Thyroid gland (tissue), 4 donors: ENCODE data around the gene CHCHD6. TPM values are rescaled to one million over a fixed set of nuclear protein-coding genes. Genes with fewer than 3 reads are reported as not detected.

Source experiments
- DNase-seq, 2 donors: peaks; one replicate each; pipeline ENCODE4 v3.0.0-alpha.2; 2019
- H3K27ac ChIP-seq, 3 donors: fragments of 200-600 bp; sonication (generic); 1 replicate in 2 of 3; 2 replicates in 1 of 3; pipeline ENCODE4 v1.5.1; 2016 to 2019; ENCODE audit warnings: mild to moderate bottlenecking in 1 of 3, moderate library complexity in 1 of 3
- H3K27me3 ChIP-seq: fragments of 200-600 bp; sonication (generic); one replicate; pipeline ENCODE4 v1.5.1; 2019
- H3K36me3 ChIP-seq, 2 donors: fragments of 200-600 bp; sonication (generic); one replicate each; pipeline ENCODE4 v1.5.1; 2016 to 2019
- H3K4me1 ChIP-seq, 2 donors: fragments of 200-600 bp; sonication (generic); one replicate each; pipeline ENCODE4 v1.5.1; 2017 to 2019
- H3K4me3 ChIP-seq, 3 donors: fragments of 200-600 bp; sonication (generic); replicated peaks in 1 of 3; 1 replicate in 2 of 3; 2 replicates in 1 of 3; pipeline ENCODE4 v1.5.1; 2016; ENCODE audit warnings: mild to moderate bottlenecking in 1 of 3
- H3K9me3 ChIP-seq: fragments of 200-600 bp; sonication (generic); one replicate; pipeline ENCODE4 v1.5.1; 2017
- POLR2A ChIP-seq, 2 donors: fragments of 450-650 bp; IDR thresholded peaks; one replicate each; pipeline ENCODE4 v1.6.1; 2017; ENCODE audit warnings: antibody characterized with exemption in 2 of 2, mild to moderate bottlenecking in 2 of 2, moderate library complexity in 1 of 2
- WGBS, 2 donors: methylation state at CpG; one replicate each; pipeline ENCODE4 v1.1.5; 2017; 5-methylcytosine and 5-hydroxymethylcytosine counted together
- intact Hi-C: fragments of 100-400 bp; cut with DNase I; formaldehyde crosslinking; loops from one replicate; pipeline ENCODE4 v1.15.1; 2023
- total RNA-seq, 4 donors: library from RNA; depleted of rRNA; stranded (reverse); fragments of >200 nt; gene quantifications; one replicate each; pipeline ENCODE4 v1.2.3, GENCODE V29; 2016
- TF ChIP-seq, protein P1 (sequence below), 6 experiments: fragments of 200-600 bp in 3 of 6; fragments of 450-650 bp in 3 of 6; sonication (generic) in 3 of 6; IDR thresholded peaks; one replicate each; pipeline ENCODE4 v1.5.1; 2016 to 2019; ENCODE audit warnings: antibody characterized with exemption in 6 of 6, mild to moderate bottlenecking in 2 of 6, inconsistent platforms in 1 of 6, moderate library complexity in 1 of 6

Gene CHCHD6
- total RNA-seq, 4 donors from 2014 or later, result 22.9 to 27.8 (median 24.4) TPM

DNA sequence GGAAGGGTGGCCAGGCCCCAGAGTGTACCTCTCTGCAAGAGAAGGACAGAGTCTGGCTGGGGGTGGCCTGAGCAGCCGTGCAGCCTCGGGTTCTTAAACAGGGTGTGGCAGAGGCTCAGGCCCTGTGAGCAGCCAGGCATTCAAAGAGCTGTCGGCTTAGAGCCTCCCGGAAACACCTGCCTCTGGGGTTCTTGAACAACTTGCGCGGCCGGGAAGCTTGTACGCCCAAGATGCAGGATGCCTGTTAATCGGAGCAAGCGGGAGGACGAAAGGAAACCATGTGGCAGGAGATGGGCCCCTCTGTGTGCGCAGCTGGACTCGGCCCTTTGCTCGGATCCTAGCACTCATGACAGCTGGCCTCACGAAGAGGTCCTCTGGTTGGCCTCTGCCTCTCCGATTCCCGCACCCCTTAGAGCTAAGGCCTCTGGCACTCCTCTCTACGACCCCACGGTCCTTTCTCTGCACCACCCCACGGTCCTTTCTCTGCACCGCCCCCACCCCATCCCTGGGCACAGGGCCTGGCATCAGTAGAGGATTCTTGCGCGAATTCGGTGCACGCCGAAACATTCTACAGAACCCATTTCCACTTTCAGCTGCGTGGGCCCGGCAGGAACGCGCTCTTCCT is 25.2 kb upstream of the CHCHD6 start:
- intact Hi-C loops, result loop anchor here (5.0 kb wide), 2 partner anchors 303 to 778 kb away; partner anchors contain the start of gene PLXNA1
- 18% methylated on average over 11 to 25 of the region's 30 CpGs for WGBS, 2 donors
- H3K27ac ChIP-seq, result no peak overlapping the region
- TF ChIP-seq POLR2A (IDR thresholded peaks at IDR 0.05), result no peak
- TF ChIP-seq, protein P1, sequence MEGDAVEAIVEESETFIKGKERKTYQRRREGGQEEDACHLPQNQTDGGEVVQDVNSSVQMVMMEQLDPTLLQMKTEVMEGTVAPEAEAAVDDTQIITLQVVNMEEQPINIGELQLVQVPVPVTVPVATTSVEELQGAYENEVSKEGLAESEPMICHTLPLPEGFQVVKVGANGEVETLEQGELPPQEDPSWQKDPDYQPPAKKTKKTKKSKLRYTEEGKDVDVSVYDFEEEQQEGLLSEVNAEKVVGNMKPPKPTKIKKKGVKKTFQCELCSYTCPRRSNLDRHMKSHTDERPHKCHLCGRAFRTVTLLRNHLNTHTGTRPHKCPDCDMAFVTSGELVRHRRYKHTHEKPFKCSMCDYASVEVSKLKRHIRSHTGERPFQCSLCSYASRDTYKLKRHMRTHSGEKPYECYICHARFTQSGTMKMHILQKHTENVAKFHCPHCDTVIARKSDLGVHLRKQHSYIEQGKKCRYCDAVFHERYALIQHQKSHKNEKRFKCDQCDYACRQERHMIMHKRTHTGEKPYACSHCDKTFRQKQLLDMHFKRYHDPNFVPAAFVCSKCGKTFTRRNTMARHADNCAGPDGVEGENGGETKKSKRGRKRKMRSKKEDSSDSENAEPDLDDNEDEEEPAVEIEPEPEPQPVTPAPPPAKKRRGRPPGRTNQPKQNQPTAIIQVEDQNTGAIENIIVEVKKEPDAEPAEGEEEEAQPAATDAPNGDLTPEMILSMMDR (IDR thresholded peaks at IDR 0.05), result no peak
- DNase-seq, result peak; percentile 48 to 54
- H3K4me1 ChIP-seq, result peaks cover 10 to 13% of the 10 kb centered on the region in 2 donors
- no peaks in the 10 kb centered on the region for H3K36me3 ChIP-seq
- no peak overlapping the region for H3K4me3 ChIP-seq
- H3K9me3 ChIP-seq, result no peaks in the 10 kb centered on the region
- no peaks in the 10 kb centered on the region for H3K27me3 ChIP-seq

GRCh38 chr3:126679318-126679751 is 24.7 kb upstream of the CHCHD6 start:
- no peak overlapping the region for H3K27ac ChIP-seq
- no peak overlapping the region for H3K4me3 ChIP-seq
- TF ChIP-seq, protein P1 (IDR thresholded peaks at IDR 0.05), result peak; percentile 89 to 99 (median 94)
- no peak for TF ChIP-seq POLR2A (IDR thresholded peaks at IDR 0.05)
- peak; percentile 89 to 90 for DNase-seq
- intact Hi-C loops, result loop anchor here (5.0 kb wide), 2 partner anchors 303 to 778 kb away; partner anchors contain the start of gene PLXNA1
- no peaks in the 10 kb centered on the region for H3K9me3 ChIP-seq
- peaks cover 10 to 13% of the 10 kb centered on the region in 2 donors for H3K4me1 ChIP-seq
- WGBS, 2 donors, result 2 to 7% methylated on average over 1 to 12 of the region's 20 CpGs
- H3K27me3 ChIP-seq, result no peaks in the 10 kb centered on the region
- no peaks in the 10 kb centered on the region for H3K36me3 ChIP-seq

DNA sequence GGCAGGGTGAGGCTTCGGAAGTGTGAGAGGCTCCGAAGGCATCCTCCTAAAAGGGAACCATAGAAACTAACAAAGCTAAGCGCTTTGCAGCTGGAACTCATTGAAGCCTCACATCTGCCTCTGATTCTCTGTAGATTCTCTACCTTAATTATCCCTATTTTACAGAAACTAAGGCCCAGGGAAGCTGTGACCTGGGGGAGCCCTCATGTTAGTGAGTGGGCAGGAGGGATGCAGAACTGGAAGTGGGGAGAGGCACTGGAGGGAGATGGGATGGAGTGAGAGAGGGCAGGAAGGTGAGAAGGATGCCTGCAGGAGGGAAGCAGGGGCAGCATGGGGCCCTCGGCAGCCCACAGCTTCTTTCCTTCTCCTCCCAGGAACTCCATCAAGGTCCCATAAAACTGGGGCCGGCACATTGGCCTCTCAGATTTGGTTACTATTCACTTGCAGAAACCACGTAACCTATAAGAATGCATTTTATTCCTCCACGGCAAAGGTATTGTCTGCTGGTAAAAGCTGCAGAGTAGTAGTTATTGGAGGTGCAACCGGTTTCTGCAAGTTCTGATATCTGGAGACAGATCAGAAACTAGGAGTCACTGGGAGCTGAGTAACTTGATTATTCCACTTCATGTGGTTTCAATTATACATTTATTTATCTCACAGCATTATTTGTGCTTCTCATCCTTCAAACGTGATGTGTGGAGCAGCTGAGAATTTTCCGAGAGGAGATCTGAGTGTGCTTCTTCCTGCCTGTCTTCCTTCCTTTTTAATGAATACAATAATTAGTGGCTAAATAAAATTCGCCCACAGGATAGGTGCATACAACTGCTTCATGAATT is 24.0 kb upstream of the CHCHD6 start:
- no peak overlapping the region for H3K4me3 ChIP-seq
- WGBS, 2 donors, result 83 to 87% methylated on average over 11 of the region's 11 CpGs
- no peak for TF ChIP-seq POLR2A (IDR thresholded peaks at IDR 0.05)
- TF ChIP-seq, protein P1 (IDR thresholded peaks at IDR 0.05), result no peak
- H3K27me3 ChIP-seq, result no peaks in the 10 kb centered on the region
- DNase-seq, result no peak
- H3K4me1 ChIP-seq, result peaks cover 10 to 13% of the 10 kb centered on the region in 2 donors
- intact Hi-C loops, result loop anchor here (5.0 to 10.0 kb wide), 4 partner anchors 67 to 865 kb away; partner anchors contain the start of gene PLXNA1
- H3K9me3 ChIP-seq, result no peaks in the 10 kb centered on the region
- no peaks in the 10 kb centered on the region for H3K36me3 ChIP-seq
- no peak overlapping the region for H3K27ac ChIP-seq

- 87 to 88% methylated on average over 4 of the region's 4 CpGs for WGBS, 2 donors
- TF ChIP-seq POLR2A (IDR thresholded peaks at IDR 0.05), result no peak
- TF ChIP-seq, protein P1 (IDR thresholded peaks at IDR 0.05), result no peak
- DNase-seq, result no peak
- peaks cover 10 to 13% of the 10 kb centered on the region in 2 donors for H3K4me1 ChIP-seq
- intact Hi-C loops, result loop anchor here (5.0 to 10.0 kb wide), 2 partner anchors 67 to 864 kb away; no protein-coding TSS in a partner anchor
- H3K9me3 ChIP-seq, result no peaks in the 10 kb centered on the region
- H3K27me3 ChIP-seq, result no peaks in the 10 kb centered on the region
- no peak overlapping the region for H3K4me3 ChIP-seq
- no peak overlapping the region for H3K27ac ChIP-seq
- no peaks in the 10 kb centered on the region for H3K36me3 ChIP-seq
Measured at GRCh38 chr3:126680667-126681055, 23.4 kb upstream of the CHCHD6 start.
